Epithelial cell of esophagus (primary cell): ENCODE data around the gene CNEP1R1.

ENCODE experiments used
- DNase-seq: peaks from one replicate; pipeline ENCODE4 v3.0.0; 2010; ENCODE audit warnings: low read depth
- H3K4me3 ChIP-seq: 2 replicates; pipeline ENCODE4 v1.5.1; 2011; ENCODE audit warnings: mild to moderate bottlenecking, low read length, control low read depth
- TF ChIP-seq, protein P1 (sequence below): IDR thresholded peaks from 2 replicates; pipeline ENCODE4 v1.5.1; 2011; ENCODE audit warnings: low read depth, mild to moderate bottlenecking, low read length, control low read depth, inconsistent platforms; ENCODE audit not compliant: insufficient read depth; ENCODE audit errors: missing control alignments

The CNEP1R1 gene

DNA sequence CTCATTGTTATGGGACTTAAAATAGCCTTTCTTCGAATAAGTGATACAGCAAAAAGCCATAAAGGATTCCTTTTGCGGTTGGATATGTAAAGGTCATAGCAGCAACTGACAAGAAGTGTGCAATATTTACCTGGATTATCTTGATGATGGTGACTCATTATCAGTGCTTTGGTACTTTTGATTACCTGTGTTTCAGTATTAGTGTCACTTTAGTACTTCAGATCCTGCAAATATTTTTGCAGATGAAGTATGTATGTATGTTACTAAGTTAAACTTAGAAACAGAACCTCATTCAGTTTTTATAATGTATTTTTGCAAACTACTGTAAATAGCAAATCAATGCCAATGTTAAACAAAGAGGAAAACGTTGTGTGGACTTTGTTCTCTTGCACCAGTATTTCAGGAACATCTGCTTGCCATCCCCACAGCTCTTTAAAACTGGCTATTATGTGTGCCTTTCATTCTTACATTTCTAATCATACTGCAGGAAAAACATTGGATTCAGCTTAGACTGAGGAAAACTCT is 10.5 kb downstream of the CNEP1R1 start:
- DNase-seq, result peak; percentile 8
- TF ChIP-seq, protein P1, sequence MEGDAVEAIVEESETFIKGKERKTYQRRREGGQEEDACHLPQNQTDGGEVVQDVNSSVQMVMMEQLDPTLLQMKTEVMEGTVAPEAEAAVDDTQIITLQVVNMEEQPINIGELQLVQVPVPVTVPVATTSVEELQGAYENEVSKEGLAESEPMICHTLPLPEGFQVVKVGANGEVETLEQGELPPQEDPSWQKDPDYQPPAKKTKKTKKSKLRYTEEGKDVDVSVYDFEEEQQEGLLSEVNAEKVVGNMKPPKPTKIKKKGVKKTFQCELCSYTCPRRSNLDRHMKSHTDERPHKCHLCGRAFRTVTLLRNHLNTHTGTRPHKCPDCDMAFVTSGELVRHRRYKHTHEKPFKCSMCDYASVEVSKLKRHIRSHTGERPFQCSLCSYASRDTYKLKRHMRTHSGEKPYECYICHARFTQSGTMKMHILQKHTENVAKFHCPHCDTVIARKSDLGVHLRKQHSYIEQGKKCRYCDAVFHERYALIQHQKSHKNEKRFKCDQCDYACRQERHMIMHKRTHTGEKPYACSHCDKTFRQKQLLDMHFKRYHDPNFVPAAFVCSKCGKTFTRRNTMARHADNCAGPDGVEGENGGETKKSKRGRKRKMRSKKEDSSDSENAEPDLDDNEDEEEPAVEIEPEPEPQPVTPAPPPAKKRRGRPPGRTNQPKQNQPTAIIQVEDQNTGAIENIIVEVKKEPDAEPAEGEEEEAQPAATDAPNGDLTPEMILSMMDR, result no peak
- no peak overlapping the region for H3K4me3 ChIP-seq

DNA sequence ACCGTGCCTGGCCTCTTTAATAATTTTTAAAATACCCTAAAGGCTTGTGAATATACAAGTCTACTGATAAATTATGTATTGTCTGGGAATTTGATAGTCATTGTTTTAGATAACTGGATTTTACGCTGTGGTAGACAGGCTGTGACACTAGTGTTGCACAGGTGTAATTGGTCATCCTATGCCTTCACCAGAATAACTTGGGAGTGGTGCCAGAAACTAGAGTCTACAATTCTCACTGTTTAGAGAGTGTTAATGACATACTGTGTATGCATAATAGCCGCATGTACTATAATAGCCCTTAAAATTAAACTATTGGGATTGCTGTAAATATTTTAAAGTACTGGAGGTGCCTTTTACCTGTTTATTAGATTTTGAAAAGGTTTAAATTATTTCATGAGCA is 11.4 kb downstream of the CNEP1R1 start:
- TF ChIP-seq, protein P1, result no peak
- DNase-seq, result no peak
- no peak overlapping the region for H3K4me3 ChIP-seq

DNA sequence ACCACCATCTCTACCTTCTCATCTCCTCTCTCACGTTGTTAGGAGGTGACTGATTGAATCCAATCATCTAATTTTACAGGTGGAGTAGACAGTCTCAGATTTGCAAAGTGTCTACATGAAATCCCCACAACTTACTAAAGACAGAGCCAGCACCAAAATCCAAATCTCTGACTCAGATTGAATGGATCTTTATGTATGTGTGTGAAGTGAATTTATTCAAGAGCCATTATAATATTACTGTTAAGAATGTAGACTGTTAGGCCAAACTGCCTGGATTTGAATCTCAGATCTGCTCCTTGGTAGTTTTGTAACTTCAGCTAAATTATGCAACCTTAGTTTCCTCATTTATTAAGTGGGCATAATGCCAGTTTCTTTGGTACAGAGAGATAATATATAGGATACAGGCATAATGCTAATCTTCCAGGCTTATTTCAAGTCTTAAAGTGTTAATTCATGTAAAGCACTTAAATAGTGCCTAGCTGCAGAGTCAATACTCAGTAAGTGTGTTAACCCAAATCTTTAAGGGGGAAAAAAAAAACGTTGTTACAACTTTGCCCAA is 12.7 kb downstream of the CNEP1R1 start:
- TF ChIP-seq, protein P1, result no peak
- DNase-seq, result peak; percentile 34
- no peak overlapping the region for H3K4me3 ChIP-seq

DNA sequence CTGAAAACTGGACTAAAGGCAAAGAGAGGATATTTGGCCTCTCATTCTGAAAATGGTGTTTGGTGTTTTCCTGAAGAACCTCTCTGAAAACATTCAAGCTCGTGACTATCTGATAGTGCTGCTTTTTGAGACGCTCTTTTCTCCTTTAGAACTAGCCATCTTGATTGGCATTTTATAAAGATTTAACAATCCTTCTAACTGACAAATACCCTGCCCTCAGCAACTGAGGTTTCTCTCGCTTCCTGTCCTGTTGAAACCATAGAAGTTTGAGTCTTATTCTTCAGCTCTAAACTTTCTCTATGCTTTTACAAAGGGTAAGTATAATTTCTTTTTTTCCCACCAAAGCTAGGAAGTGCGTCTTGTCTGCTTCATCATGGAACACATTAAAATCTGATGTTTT is 13.3 kb downstream of the CNEP1R1 start:
- no peak overlapping the region for H3K4me3 ChIP-seq
- DNase-seq, result no peak

DNA sequence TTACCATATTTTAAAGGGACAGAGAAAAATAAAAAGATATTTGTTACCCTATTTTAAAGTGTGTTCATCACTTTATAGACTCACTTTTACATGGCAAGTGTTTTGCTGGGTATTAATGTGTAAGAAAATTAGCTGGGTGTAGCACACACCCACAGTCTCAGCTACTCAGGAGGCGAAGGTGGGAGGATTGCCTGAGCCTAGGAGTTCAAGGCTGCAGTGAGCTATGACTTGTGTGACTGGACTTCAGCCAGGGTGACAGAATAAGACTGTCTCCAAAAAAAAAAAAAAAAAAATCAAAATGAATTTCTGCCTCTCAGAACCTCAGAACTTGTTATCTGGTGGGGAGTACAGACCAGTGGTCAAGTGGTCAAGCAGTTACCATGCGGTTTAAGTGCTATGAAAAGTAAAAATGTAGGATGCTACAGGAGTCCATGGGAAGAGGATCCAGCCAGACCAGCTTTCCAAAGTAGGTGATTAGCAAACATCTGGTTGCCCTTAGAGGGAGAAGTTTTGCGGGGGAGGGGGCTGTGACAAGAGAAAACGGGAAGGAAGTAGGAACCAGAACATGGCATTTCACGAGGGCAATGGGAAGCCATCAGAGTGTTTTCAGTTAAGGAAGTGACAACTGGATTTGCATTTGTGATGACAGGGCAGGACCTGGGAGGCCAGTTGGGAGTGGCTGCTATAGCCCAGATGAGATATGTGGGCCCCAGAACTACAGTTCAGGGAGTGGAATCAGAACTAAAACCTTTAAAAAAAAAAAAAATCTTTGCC is 13.9 kb downstream of the CNEP1R1 start:
- TF ChIP-seq, protein P1, result no peak
- DNase-seq, result no peak
- no peak overlapping the region for H3K4me3 ChIP-seq

More for the DNA sequence above, 13.3 kb downstream of the CNEP1R1 start:
- TF ChIP-seq, protein P1, result no peak

DNA sequence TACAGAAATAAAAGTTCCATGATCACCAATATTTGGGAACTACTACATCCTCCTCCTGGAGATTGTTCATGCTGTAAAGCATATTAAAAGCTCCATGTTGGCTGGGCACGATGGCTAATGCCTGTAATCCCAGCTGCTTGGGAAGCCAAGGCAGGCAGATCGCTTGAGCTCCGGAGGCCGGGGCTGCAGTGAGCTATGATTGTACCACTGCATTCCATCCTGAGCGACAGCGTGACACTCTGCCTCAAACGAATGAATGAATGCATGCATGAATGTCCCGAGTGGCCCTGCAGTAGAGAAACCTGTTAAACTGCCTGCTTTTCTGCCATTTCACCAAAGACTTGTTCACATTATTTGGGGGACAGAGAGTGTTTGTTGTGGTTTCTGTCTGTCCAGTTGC is 15.0 kb downstream of the CNEP1R1 start:
- no peak overlapping the region for H3K4me3 ChIP-seq
- DNase-seq, result peak; percentile 15
- TF ChIP-seq, protein P1, result no peak
